GM10266 (cell line): ENCODE data around the gene RAB44.

Experiments used
- DNase-seq: peaks from one replicate; pipeline ENCODE4 v3.0.0; 2012; ENCODE audit errors: extremely low spot score
- CTCF ChIP-seq: IDR thresholded peaks from 2 replicates; pipeline ENCODE4 v1.5.1; 2012; ENCODE audit warnings: mild to moderate bottlenecking, low read depth; ENCODE audit not compliant: control insufficient read depth, insufficient read depth; ENCODE audit errors: missing control alignments

Gene RAB44

GRCh38 chr6:36760685-36761435, 63.2 kb downstream of the RAB44 start:
- no peak for TF ChIP-seq CTCF
- no peak for DNase-seq

- no peak for DNase-seq
- no peak for TF ChIP-seq CTCF
These were observed 64.5 kb downstream of the RAB44 start for GRCh38 chr6:36762123-36762522.

- no peak for DNase-seq
- no peak for TF ChIP-seq CTCF
These were observed 67.6 kb downstream of the RAB44 start for GRCh38 chr6:36765190-36765589.

GRCh38 chr6:36765594-36766398, 68.2 kb downstream of the RAB44 start:
- DNase-seq = peak; percentile 84
- peak; percentile 92 for TF ChIP-seq CTCF

- TF ChIP-seq CTCF = no peak
These were observed 68.8 kb downstream of the RAB44 start for GRCh38 chr6:36766399-36766945.

GRCh38 chr6:36769183-36769675, 71.6 kb downstream of the RAB44 start:
- TF ChIP-seq CTCF = no peak
- no peak for DNase-seq

More at GRCh38 chr6:36766399-36766945, 68.8 kb downstream of the RAB44 start:
- DNase-seq = no peak
